ENCODE measurements around the gene SPATA3.

GRCh38 chr2:231049286-231050017 lies 53.5 kb downstream of the SPATA3 start:
- no peak for TF ChIP-seq GATA2 (IDR thresholded peaks at IDR 0.05; ENCODE audit: low read depth, low read length)
- TF ChIP-seq GATA3 (IDR thresholded peaks at IDR 0.05; ENCODE audit: low read depth, low read length), result no peak

All from SH-SY5Y (cell line).